Measurements from ENCODE around the gene DGCR8. TPM values are rescaled to one million over a fixed set of nuclear protein-coding genes. Genes with fewer than 3 reads are reported as not detected.
A peak's percentile ranks its signal among the peaks of the same experiment; 100 is the strongest.

The DGCR8 gene
- total RNA-seq, result 7.9 TPM

- Histone ChIP-seq H3K27me3 (ENCODE audit: insufficient read depth, low read length) (no peaks in the 10 kb centered on the region), H3K4me3 (ENCODE audit: low read length) (peak within 1 kb of the TSS; percentile 69), H3K4me1 (ENCODE audit: insufficient read depth, low read length) (peaks cover 26% of the 10 kb centered on the region), H3K9me3 (ENCODE audit: low read depth, low read length) (no peaks in the 10 kb centered on the region)
Measured at GRCh38 chr22:20079745-20080444, at the start of gene DGCR8. Gene DGCR8 (plus strand): TSS chr22:20080241. CDS start chr22:20085964, 5,723 bp downstream.

DNA sequence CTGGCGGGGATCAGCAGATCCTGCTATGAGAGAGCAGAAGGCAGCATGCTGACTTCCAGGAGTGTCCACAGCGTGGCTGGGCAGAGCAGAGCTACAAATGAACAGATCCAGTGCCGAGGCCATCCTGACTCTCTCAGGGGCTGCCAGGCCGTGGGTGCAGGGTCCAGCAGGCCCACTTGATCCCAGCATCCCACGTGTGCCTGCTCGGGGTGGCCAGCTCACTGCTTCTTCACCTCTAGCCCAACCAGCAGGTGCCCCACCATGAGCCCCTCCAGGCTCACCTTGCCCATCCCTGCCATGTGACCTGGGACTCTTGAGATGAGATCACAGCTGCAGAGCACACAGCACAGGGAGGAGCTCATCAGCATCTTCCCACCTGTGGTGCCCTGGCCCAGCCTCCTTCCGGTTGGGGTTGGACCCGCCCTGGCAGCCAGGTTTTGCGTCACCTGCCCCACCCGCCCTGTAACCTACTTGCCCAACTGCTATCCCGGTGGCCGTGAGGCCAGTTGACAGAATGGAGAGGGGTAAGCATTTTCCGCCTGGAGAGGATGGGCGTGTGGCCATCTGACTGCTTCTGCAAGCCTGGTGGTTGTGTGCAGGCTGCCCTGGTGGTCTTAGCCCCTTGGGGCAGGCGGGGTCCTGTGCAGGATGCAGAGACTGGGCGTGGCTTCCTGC, 48.2 kb upstream of the DGCR8 start:
- H3K4me3 ChIP-seq (ENCODE audit: low read length), result no peak overlapping the region
- peaks cover 15% of the 10 kb centered on the region for H3K4me1 ChIP-seq (ENCODE audit: insufficient read depth, low read length)
- no peaks in the 10 kb centered on the region for H3K9me3 ChIP-seq (ENCODE audit: low read depth, low read length)
- H3K27me3 ChIP-seq (ENCODE audit: insufficient read depth, low read length), result no peaks in the 10 kb centered on the region

DNA sequence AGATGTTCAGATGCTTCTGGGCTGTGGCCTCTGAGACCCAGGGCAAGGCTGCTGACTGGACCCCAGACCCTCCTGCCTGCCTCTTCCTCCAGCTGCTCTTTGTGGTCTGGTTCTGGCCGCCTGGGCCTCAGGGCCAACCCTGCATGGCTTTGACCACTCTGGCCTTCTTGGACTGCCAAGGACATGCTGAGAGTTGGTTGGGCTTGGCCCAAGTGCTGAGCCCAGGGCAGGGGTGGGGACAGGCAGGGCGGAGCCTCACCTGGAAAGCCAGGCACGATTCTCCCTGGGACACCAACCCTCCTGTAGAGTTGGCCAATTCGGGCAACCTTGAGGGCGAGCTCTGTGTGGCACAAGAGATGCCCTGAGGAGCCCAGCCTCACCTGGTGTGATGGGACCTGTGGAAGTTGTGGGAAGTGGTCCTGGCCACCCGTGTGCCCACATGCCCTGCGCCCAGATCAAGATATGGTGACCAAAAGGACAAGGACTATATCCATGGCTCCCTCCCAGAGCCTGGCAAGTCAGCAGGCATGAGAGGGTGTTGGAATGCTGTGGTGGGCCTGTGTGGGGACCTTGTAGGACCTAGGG, 47.5 kb upstream of the DGCR8 start:
- peaks cover 15% of the 10 kb centered on the region for H3K4me1 ChIP-seq (ENCODE audit: insufficient read depth, low read length)
- no peaks in the 10 kb centered on the region for H3K9me3 ChIP-seq (ENCODE audit: low read depth, low read length)
- no peaks in the 10 kb centered on the region for H3K27me3 ChIP-seq (ENCODE audit: insufficient read depth, low read length)
- no peak overlapping the region for H3K4me3 ChIP-seq (ENCODE audit: low read length)

DNA sequence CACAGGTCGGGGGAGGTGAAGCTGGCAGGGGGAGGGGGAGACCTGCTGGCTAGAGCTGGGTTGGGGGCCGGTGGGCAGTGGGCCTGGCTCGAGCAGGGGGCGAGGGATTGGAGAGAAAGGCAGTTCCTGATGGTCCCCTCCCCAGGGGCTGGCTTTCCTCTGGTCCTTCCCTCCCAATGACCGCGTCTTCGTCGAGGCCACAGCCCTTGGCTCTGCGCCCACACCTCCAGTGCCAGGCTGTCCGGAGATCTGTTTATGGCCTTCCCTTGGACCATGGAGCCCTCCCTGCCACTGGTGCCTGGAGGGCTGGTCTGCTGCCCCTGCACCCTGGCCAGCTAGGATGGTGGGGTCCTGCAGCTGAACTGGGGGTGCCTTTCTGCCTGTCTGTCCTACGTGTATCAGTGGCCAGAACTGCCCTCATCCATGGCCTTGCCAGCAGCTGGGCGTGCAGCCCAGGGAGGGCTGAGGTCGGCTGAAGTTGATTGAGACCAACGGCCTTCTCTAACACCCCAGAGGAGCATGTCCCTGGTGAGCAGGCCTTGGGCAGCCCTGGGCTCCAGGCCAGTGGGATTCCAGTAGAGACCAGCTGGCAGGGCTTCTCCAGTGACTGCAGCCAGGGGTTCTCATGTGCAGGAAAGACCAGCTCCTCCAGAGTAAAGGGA, 46.9 kb upstream of the DGCR8 start:
- H3K9me3 ChIP-seq (ENCODE audit: low read depth, low read length), result no peaks in the 10 kb centered on the region
- peaks cover 15% of the 10 kb centered on the region for H3K4me1 ChIP-seq (ENCODE audit: insufficient read depth, low read length)
- no peaks in the 10 kb centered on the region for H3K27me3 ChIP-seq (ENCODE audit: insufficient read depth, low read length)
- no peak overlapping the region for H3K4me3 ChIP-seq (ENCODE audit: low read length)

DNA sequence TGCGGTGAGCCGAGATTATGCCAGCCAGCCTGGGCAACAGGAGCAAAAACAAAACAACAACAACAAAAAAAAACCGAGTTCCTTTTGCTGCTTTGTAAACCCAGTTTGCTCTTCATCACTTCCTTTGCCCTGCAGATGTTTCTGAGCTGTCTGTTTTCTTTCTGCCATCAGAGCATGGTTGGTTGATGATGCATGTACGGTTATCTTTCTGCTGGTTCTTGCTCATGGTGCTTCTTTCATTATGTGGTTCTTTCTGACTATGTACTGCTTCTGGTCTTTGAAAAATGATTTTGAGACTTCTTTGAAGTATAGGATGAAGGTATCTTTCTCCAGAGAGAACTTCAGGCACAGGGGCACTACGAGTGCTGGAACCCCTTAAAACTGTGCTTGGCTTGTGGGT, 45.9 kb upstream of the DGCR8 start:
- Histone ChIP-seq H3K9me3 (ENCODE audit: low read depth, low read length) (no peaks in the 10 kb centered on the region), H3K4me1 (ENCODE audit: insufficient read depth, low read length) (peaks cover 15% of the 10 kb centered on the region), H3K27me3 (ENCODE audit: insufficient read depth, low read length) (no peaks in the 10 kb centered on the region), H3K4me3 (ENCODE audit: low read length) (no peak overlapping the region)

GRCh38 chr22:20035375-20036083, 44.5 kb upstream of the DGCR8 start:
- no peaks in the 10 kb centered on the region for H3K27me3 ChIP-seq (ENCODE audit: insufficient read depth, low read length)
- H3K4me3 ChIP-seq (ENCODE audit: low read length), result no peak overlapping the region
- no peaks in the 10 kb centered on the region for H3K9me3 ChIP-seq (ENCODE audit: low read depth, low read length)
- peaks cover 15% of the 10 kb centered on the region for H3K4me1 ChIP-seq (ENCODE audit: insufficient read depth, low read length)

- peaks cover 15% of the 10 kb centered on the region for H3K4me1 ChIP-seq (ENCODE audit: insufficient read depth, low read length)
- H3K4me3 ChIP-seq (ENCODE audit: low read length), result no peak overlapping the region
Measured at GRCh38 chr22:20036084-20036482, 44.0 kb upstream of the DGCR8 start.

DNA sequence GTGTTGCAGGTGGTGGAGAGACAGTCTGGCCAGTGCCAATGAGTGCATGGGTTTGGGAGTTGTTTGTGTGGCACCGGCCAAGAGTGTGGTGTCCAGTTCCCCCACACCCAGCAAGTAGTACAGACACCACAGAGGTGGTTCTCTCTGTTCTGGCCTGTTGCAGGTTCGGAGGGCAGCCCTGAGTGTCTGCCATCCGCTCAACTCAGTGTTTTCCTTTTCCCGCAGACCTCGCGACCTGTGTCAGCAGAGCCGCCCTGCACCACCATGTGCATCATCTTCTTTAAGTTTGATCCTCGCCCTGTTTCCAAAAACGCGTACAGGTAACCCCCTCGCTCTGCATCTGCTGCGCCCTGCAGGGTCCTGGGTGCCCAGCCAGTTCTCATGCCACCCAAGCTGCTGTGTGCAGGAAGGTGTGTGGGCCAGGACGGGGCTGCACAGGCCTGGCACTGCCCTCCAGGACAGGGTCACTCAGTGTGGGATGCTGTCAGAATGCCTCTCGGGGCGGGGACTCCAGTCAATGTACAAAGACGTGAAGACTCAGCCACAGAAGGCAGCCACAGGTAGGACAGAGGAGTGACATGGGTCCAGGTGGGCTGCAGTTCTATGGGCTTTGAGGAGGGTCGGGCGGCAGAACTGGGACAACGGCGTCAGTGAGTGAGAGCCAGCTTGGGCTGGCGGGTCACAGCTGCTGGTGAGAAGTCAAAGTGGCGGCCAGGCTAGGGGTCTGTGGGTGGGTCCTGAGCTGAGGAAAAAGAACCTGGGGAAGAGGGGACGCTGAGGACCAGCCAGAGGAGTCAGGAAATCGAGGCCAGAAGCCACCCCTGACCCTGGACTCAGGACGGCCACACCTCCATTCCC, 43.3 kb upstream of the DGCR8 start:
- Histone ChIP-seq H3K27me3 (ENCODE audit: insufficient read depth, low read length) (no peaks in the 10 kb centered on the region), H3K4me3 (ENCODE audit: low read length) (no peak overlapping the region), H3K4me1 (ENCODE audit: insufficient read depth, low read length) (peaks cover 10% of the 10 kb centered on the region), H3K9me3 (ENCODE audit: low read depth, low read length) (no peaks in the 10 kb centered on the region)

More at GRCh38 chr22:20036084-20036482, 44.0 kb upstream of the DGCR8 start:
- H3K27me3 ChIP-seq (ENCODE audit: insufficient read depth, low read length), result no peaks in the 10 kb centered on the region
- no peaks in the 10 kb centered on the region for H3K9me3 ChIP-seq (ENCODE audit: low read depth, low read length)

GRCh38 chr22:20037419-20037818, 42.6 kb upstream of the DGCR8 start:
- Histone ChIP-seq H3K27me3 (ENCODE audit: insufficient read depth, low read length) (no peaks in the 10 kb centered on the region), H3K4me3 (ENCODE audit: low read length) (no peak overlapping the region), H3K9me3 (ENCODE audit: low read depth, low read length) (no peaks in the 10 kb centered on the region), H3K4me1 (ENCODE audit: insufficient read depth, low read length) (peaks cover 3% of the 10 kb centered on the region)

DNA sequence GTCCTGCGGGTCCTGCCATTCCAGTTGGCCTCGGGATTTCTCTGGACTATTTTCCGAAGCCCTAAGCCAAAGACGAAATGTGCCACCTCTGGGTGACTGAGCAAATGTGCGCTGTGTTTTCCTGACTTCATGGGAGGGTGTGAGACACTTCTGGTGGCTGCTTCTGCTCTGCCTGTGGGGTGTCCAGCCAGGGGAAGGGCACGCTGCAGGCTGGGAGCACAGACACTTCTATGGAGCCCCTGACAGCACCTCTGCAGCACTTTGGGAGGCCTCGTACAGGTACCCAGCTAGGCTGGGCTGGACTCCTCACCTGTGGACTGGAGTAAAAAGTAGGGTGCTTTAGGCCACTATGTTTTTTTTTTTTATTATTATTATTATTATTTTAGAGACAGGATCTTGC, 41.5 kb upstream of the DGCR8 start:
- no peaks in the 10 kb centered on the region for H3K9me3 ChIP-seq (ENCODE audit: low read depth, low read length)
- H3K4me1 ChIP-seq (ENCODE audit: insufficient read depth, low read length), result no peaks in the 10 kb centered on the region
- H3K4me3 ChIP-seq (ENCODE audit: low read length), result no peak overlapping the region
- no peaks in the 10 kb centered on the region for H3K27me3 ChIP-seq (ENCODE audit: insufficient read depth, low read length)

GRCh38 chr22:20039683-20040325, 40.2 kb upstream of the DGCR8 start:
- H3K9me3 ChIP-seq (ENCODE audit: low read depth, low read length), result no peaks in the 10 kb centered on the region
- H3K27me3 ChIP-seq (ENCODE audit: insufficient read depth, low read length), result no peaks in the 10 kb centered on the region
- H3K4me3 ChIP-seq (ENCODE audit: low read length), result no peak overlapping the region

GRCh38 chr22:20040327-20041200, 39.5 kb upstream of the DGCR8 start:
- H3K9me3 ChIP-seq (ENCODE audit: low read depth, low read length), result no peaks in the 10 kb centered on the region
- H3K27me3 ChIP-seq (ENCODE audit: insufficient read depth, low read length), result no peaks in the 10 kb centered on the region
- H3K4me1 ChIP-seq (ENCODE audit: insufficient read depth, low read length), result no peaks in the 10 kb centered on the region
- H3K4me3 ChIP-seq (ENCODE audit: low read length), result no peak overlapping the region

More at GRCh38 chr22:20039683-20040325, 40.2 kb upstream of the DGCR8 start:
- H3K4me1 ChIP-seq (ENCODE audit: insufficient read depth, low read length), result no peaks in the 10 kb centered on the region
